ENCODE measurements around the gene SLC38A1.
"Not testable (repeated sequence)": the region's sequence is repeated elsewhere in the genome, so short reads cannot be mapped to it uniquely, and the experiment has no call there.

Gene SLC38A1

GRCh38 chr12:46165191-46165590, 103.7 kb downstream of the SLC38A1 start:
- no peak for DNase-seq (ENCODE audit: low read depth)

GRCh38 chr12:46164186-46164761, 104.6 kb downstream of the SLC38A1 start:
- no peak for DNase-seq (ENCODE audit: low read depth)

GRCh38 chr12:46162549-46163076, 106.2 kb downstream of the SLC38A1 start:
- not testable (repeated sequence) for DNase-seq (ENCODE audit: low read depth)

- DNase-seq (ENCODE audit: low read depth): no peak
Observed at GRCh38 chr12:46160981-46161690, 107.7 kb downstream of the SLC38A1 start.

- no peak for DNase-seq (ENCODE audit: low read depth)
Observed at GRCh38 chr12:46160101-46160980, 108.5 kb downstream of the SLC38A1 start.

- DNase-seq (ENCODE audit: low read depth): no peak
Observed at GRCh38 chr12:46159309-46159901, 109.4 kb downstream of the SLC38A1 start.

- no peak for DNase-seq (ENCODE audit: low read depth)
Observed at GRCh38 chr12:46158501-46158900, 110.3 kb downstream of the SLC38A1 start.

GRCh38 chr12:46154221-46154985, 114.4 kb downstream of the SLC38A1 start:
- no peak for DNase-seq (ENCODE audit: low read depth)

- DNase-seq (ENCODE audit: low read depth): no peak
Observed at GRCh38 chr12:46153268-46153872, 115.5 kb downstream of the SLC38A1 start.

GRCh38 chr12:46152456-46152855, 116.4 kb downstream of the SLC38A1 start:
- DNase-seq (ENCODE audit: low read depth): no peak

- DNase-seq (ENCODE audit: low read depth): no peak
Observed at GRCh38 chr12:46150735-46151134, 118.1 kb downstream of the SLC38A1 start.

GRCh38 chr12:46149905-46150304, 118.9 kb downstream of the SLC38A1 start:
- no peak for DNase-seq (ENCODE audit: low read depth)

- DNase-seq (ENCODE audit: low read depth): no peak
Observed at GRCh38 chr12:46149079-46149464, 119.8 kb downstream of the SLC38A1 start.

- DNase-seq (ENCODE audit: low read depth): no peak
Observed at GRCh38 chr12:46148327-46149078, 120.3 kb downstream of the SLC38A1 start.

- no peak for DNase-seq (ENCODE audit: low read depth)
Observed at GRCh38 chr12:46147144-46147543, 121.7 kb downstream of the SLC38A1 start.

GRCh38 chr12:46145881-46146280, 123.0 kb downstream of the SLC38A1 start:
- no peak for DNase-seq (ENCODE audit: low read depth)

GRCh38 chr12:46144433-46144832, 124.4 kb downstream of the SLC38A1 start:
- DNase-seq (ENCODE audit: low read depth): no peak

- no peak for DNase-seq (ENCODE audit: low read depth)
Observed at GRCh38 chr12:46136249-46136648, 132.6 kb downstream of the SLC38A1 start.

- DNase-seq (ENCODE audit: low read depth): no peak
Observed at GRCh38 chr12:46135750-46136149, 133.1 kb downstream of the SLC38A1 start.

GRCh38 chr12:46134852-46135251, 134.0 kb downstream of the SLC38A1 start:
- DNase-seq (ENCODE audit: low read depth): no peak

All from activated T-cell treated with anti-CD3 and anti-CD28 coated beads for 24 hours (primary cell).